Ishikawa (cell line): ENCODE measurements around the gene SCNN1B.

Experiments used
- CEBPB ChIP-seq: IDR thresholded peaks from 2 replicates; pipeline ENCODE4 v1.6.1; 2012
- CREB1 ChIP-seq: IDR thresholded peaks from 2 replicates; pipeline ENCODE4 v1.6.1; 2012; ENCODE audit warnings: low read depth
- EGR1 ChIP-seq: IDR thresholded peaks from 2 replicates; pipeline ENCODE4 v1.6.1; 2012
- EP300 ChIP-seq: IDR thresholded peaks from 2 replicates; pipeline ENCODE4 v1.6.1; 2012; ENCODE audit warnings: borderline replicate concordance
- FOXM1 ChIP-seq: IDR thresholded peaks from 2 replicates; pipeline ENCODE4 v1.6.1; 2012; ENCODE audit warnings: low read depth, borderline replicate concordance
- MAX ChIP-seq: IDR thresholded peaks from 2 replicates; pipeline ENCODE4 v1.6.1; 2012
- NFIC ChIP-seq: IDR thresholded peaks from 2 replicates; pipeline ENCODE4 v1.6.1; 2012
- RAD21 ChIP-seq: IDR thresholded peaks from 2 replicates; pipeline ENCODE4 v1.6.1; 2012; ENCODE audit warnings: low read depth
- REST ChIP-seq: IDR thresholded peaks from 2 replicates; pipeline ENCODE4 v1.6.1; 2012; ENCODE audit warnings: low read depth, mild to moderate bottlenecking
- TAF1 ChIP-seq: IDR thresholded peaks from 2 replicates; pipeline ENCODE4 v1.6.1; 2012; ENCODE audit warnings: low read depth, mild to moderate bottlenecking
- TCF12 ChIP-seq: IDR thresholded peaks from 2 replicates; pipeline ENCODE4 v1.6.1; 2012; ENCODE audit warnings: low read depth
- TEAD4 ChIP-seq: IDR thresholded peaks from 2 replicates; pipeline ENCODE4 v1.6.1; 2012
- USF1 ChIP-seq: IDR thresholded peaks from 2 replicates; pipeline ENCODE4 v1.6.1; 2012
- YY1 ChIP-seq: IDR thresholded peaks from 2 replicates; pipeline ENCODE4 v1.6.1; 2012; ENCODE audit warnings: low read depth
- ZBTB7A ChIP-seq: IDR thresholded peaks from 2 replicates; pipeline ENCODE4 v1.6.1; 2012; ENCODE audit warnings: low read depth

SCNN1B gene

DNA sequence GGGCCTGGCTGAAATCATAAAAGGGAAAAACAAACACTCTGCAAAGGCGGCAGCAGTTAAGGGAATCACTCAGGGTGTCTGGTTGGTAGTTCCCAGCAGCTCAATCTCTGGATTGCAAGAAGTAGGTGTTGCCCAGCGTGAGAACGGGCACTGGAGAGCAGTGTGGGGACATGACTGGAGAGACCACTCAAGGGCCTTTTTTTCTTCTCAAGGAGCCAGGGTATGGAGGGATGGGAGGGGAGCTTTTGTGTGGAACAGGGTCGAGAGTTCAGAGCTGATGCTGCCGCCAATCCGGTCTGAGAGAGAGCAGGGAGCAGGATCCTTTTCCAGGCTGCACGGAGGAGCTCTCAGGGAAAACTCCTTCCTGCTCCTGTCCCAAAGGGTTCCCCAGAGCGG, 15.2 kb downstream of the SCNN1B start:
- no peak for TF ChIP-seq TEAD4
- no peak for TF ChIP-seq TCF12
- no peak for TF ChIP-seq MAX
- no peak for TF ChIP-seq NFIC
- TF ChIP-seq RAD21 = no peak
- TF ChIP-seq ZBTB7A = no peak
- no peak for TF ChIP-seq REST
- TF ChIP-seq USF1 = no peak

GRCh38 chr16:23317751-23318150, 15.6 kb downstream of the SCNN1B start:
- TF ChIP-seq CREB1 = no peak
- no peak for TF ChIP-seq FOXM1
- TF ChIP-seq ZBTB7A = no peak
- TF ChIP-seq MAX = no peak
- no peak for TF ChIP-seq YY1
- no peak for TF ChIP-seq CEBPB
- TF ChIP-seq NFIC = no peak
- no peak for TF ChIP-seq RAD21
- no peak for TF ChIP-seq TAF1
- TF ChIP-seq REST = no peak
- no peak for TF ChIP-seq EGR1
- TF ChIP-seq TEAD4 = no peak
- no peak for TF ChIP-seq USF1
- TF ChIP-seq EP300 = no peak
- TF ChIP-seq TCF12 = no peak

GRCh38 chr16:23318639-23319038, 16.5 kb downstream of the SCNN1B start:
- TF ChIP-seq MAX (no peak), RAD21 (no peak), TEAD4 (no peak), FOXM1 (no peak), ZBTB7A (no peak), CREB1 (no peak), TAF1 (no peak), REST (no peak)

GRCh38 chr16:23319861-23320615, 17.9 kb downstream of the SCNN1B start:
- TF ChIP-seq NFIC (no peak), TCF12 (no peak), TEAD4 (no peak), EP300 (no peak), CEBPB (no peak), EGR1 (no peak), ZBTB7A (no peak), RAD21 (no peak)

DNA sequence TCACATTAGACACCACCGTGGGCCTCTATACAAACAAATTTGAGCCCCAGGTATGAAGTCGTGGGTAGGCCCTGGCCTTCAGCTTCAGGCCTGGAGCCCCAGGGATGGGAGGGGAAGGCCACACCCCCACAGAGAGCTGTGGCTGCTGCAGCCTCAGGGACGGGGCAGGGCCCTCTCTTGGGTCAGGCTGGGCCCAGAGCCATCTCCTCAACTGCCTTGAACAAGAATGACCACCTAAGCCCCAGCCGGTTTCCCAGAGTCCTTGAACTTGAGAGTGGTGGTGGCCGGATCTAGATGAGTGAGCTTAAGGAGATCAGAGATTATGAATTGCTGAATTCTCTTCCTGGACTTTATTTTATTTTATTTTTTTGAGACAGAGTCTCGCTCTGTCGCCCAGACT, 18.6 kb downstream of the SCNN1B start:
- TF ChIP-seq TEAD4 = no peak
